ENCODE data around the gene MAP3K2. TPM values are rescaled to one million over a fixed set of nuclear protein-coding genes. Genes with fewer than 3 reads are reported as not detected.

Gene MAP3K2
- total RNA-seq, 4 donors from 2014 or later: 51.0 to 66.1 (median 64.7) TPM

DNA sequence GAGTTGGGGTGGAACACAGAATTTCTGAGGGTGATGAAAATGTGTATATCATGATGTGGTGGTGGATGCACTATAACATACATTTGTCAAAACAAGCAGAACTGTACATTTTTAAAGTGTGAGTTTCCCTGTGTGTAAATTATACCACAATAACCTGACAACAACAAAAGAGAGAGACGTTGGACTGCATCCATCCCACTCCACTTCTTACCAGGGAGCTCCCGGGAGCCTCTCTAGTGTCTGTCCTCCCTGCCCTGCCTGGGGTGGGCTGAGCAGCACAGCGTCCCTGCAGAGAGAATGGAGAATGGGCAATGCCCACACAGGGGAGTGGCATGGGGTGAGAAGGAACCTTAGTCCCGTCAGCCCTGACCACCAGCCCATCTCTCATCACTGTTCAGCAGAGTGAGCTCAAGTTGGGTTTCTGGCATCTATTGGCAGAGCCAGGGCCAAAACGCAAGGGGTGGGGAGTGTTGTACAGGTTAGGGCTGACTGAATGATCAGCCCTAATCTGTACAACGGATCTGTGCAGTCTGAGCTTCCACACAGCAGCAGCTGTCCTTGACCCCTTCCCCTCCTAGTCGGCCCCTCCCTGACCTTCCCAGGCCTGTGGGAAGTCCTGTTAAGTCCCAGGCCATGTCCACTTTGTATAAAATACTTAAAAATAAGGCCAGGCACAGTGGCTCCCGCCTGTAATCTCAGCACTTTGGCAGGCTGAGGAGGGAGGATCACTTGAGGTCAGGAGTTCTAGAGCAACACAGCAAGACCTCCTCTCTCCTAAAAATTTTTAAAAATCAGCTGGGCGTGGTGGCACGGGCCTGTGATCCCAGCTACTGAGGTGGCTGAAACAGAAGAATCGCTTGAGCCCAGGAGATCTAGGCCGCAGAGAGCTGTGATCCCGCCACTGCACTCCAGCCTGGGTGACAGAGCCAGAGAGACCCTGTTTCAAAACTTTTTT is 27.1 kb upstream of the MAP3K2 start:
- TF ChIP-seq, protein P1, sequence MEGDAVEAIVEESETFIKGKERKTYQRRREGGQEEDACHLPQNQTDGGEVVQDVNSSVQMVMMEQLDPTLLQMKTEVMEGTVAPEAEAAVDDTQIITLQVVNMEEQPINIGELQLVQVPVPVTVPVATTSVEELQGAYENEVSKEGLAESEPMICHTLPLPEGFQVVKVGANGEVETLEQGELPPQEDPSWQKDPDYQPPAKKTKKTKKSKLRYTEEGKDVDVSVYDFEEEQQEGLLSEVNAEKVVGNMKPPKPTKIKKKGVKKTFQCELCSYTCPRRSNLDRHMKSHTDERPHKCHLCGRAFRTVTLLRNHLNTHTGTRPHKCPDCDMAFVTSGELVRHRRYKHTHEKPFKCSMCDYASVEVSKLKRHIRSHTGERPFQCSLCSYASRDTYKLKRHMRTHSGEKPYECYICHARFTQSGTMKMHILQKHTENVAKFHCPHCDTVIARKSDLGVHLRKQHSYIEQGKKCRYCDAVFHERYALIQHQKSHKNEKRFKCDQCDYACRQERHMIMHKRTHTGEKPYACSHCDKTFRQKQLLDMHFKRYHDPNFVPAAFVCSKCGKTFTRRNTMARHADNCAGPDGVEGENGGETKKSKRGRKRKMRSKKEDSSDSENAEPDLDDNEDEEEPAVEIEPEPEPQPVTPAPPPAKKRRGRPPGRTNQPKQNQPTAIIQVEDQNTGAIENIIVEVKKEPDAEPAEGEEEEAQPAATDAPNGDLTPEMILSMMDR (IDR thresholded peaks at IDR 0.05; ENCODE audit: low read depth): no peak

DNA sequence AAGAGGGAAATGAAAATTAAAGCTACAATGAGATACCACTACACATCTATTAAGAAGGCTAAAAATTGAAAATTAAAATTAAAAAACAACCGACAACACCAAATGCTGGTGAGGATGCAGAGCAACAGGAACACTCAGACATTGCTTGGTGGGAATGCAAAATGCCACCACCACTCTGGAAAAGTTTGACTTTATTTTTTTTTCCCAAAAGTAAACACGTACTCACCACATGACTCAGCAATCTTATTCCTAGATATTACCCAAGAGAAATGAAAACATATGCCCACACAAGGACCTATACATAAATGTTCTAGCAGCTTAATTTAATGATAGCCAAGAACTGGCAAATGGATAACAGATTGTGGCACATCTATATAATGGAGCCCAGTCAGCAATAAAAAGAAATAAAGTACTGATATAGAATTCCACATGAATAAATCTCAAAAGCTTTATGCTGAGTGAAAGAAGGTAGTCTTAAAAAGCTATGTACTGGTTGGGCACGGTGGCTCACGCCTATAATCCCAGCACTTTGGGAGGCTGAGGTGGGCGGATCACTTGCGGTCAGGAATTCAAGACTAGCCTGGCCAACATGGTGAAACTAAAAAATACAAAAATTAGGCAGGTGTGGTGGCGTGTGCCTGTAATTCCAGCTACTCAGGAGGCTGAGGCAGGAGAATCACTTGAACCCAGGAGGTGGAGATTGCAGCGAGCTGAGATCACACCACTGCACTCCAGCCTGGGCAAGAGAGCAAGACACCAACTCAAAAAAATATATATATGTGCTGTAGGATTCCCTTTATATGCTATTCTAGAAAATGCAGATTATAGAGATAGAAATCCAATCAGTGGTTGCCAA is 26.2 kb upstream of the MAP3K2 start:
- TF ChIP-seq, protein P1 (IDR thresholded peaks at IDR 0.05; ENCODE audit: low read depth): no peak

DNA sequence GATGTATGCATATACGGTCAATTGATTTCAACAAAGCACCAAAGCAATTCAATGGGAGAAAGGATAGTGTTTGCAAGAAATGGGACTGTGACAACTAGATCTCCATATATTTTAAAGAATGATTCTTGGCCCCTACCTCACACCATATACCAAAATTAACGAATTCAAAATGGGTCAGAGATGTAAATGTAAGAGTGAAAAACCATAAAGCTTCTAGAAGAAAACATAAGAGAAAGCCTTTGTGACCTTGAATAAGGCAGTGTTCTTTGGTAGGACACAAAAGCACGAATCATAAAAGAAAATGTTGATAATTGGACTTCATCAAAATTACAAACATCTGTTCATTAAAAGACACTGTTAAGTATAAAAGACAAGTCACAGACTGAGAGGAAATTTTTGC is 25.4 kb upstream of the MAP3K2 start:
- TF ChIP-seq, protein P1 (IDR thresholded peaks at IDR 0.05; ENCODE audit: low read depth): no peak

DNA sequence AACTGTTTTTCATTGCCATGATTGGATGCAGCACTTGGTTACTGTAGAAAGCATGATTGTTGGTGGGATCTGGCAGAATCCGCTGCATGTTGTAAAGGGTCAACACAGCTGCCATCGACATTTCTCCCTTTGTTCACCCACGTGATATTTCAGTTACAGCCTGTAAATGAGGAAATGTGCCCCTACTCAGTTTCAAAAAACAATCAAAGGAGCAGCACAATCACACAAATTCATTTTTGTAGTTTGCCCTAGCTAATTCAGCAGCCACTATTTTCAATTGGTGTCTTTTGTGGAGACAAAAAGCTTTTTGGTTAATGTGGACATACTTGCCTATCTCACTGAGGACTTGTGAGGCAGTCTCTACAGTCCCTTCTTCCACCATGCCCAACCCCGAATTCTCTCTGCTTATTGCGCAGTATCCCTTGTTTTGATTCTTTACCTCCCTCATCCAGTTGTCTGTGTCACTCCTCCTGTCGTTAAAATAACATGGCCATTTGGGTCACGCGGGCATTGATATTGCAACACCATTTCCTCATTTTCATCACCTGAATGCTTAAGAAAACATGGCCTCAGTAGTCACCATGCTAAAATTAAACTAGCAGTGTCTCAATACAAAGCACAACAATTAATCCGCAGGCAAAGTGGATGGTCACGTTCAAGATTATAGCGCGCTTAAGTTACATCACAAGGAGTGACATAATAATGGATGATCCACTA is 24.0 kb upstream of the MAP3K2 start:
- TF ChIP-seq, protein P1 (IDR thresholded peaks at IDR 0.05; ENCODE audit: low read depth): no peak

DNA sequence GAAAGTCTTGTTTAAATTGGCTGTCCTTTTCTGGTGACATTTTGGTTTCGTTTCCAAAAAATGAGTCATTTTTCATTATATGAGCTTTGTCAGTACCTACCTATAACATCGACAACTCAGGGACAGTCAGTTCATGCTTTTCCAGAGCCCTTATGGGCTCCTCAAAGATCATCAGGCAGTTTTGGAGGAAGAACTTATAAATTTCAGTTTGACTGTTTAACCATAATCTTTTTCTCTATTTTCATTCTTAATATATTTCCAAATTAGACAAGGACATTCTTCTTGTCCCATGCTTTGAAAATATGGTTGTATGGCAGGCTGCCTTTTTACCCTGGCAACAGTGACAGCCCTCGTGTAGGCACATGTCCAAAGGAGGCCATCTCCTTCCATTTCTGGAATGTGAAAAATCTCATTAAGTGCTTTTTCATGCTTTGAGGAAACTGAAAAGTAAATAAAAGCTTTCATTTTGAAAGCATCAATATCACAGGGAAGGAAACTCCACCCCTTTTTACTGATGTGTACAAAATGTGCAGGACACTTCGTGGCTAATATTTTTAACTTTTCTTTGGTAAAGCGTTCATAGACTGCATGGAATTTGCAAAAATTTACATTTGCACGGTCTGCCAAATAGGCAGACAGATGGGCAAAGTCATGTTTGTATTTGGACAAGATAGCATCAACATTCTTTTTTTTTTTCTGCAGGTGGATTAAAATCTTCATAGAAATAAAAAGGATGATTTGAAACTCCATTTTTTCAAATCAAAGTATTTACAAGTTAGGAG is 23.3 kb upstream of the MAP3K2 start:
- TF ChIP-seq, protein P1 (IDR thresholded peaks at IDR 0.05; ENCODE audit: low read depth): no peak

DNA sequence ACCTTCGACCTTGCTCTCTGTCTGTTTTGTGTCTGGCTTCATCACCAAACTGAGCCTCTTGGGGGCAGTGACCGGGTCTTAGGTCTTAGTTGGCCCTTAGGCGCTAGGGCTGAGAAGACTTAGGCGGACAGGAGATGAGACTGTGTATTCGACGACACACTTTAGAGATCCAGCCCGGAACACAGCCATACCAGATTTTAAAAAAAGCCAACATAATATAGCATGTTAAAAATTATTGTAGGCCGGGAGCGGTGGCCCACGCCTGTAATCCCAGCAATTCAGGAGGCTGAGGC is 21.0 kb upstream of the MAP3K2 start:
- TF ChIP-seq, protein P1 (IDR thresholded peaks at IDR 0.05; ENCODE audit: low read depth): no peak

All from subcutaneous adipose tissue (tissue), 4 donors.